Retina (tissue), 1 donor: ENCODE measurements around the gene IL9.

Experiments used
- DNase-seq: peaks from one replicate; pipeline ENCODE4 v3.0.0-alpha.2; 2016

IL9 gene

DNA sequence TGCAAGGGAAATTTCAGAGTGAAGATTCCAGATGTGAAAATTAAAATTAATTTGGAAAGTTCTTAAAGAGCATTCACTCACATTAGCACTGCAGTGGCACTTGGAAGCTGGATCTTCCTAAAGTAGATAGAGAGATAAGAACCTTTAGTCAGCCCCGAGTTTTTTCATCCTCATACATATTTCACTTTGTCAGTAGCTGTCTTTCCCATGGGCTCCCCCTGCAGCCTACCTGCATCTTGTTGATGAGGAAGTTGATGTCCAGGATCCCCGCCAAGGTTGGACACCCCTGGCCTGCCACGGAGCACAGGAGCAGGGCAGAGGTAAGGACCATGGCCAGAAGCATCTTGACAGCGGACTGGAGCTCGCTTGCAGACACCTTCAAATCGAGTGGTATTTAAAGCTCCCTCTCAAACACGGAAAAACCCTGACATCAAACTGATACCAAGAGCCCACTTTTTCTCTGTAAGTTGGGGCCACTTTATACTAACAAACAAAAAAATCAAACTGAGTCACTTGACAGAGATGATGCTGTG is at the start of gene IL9:
TSS of gene IL9 (minus strand) at position 368 of the 533 bp plus-strand sequence. CDS start at position 343, 25 bp downstream.
- no peak for DNase-seq

DNA sequence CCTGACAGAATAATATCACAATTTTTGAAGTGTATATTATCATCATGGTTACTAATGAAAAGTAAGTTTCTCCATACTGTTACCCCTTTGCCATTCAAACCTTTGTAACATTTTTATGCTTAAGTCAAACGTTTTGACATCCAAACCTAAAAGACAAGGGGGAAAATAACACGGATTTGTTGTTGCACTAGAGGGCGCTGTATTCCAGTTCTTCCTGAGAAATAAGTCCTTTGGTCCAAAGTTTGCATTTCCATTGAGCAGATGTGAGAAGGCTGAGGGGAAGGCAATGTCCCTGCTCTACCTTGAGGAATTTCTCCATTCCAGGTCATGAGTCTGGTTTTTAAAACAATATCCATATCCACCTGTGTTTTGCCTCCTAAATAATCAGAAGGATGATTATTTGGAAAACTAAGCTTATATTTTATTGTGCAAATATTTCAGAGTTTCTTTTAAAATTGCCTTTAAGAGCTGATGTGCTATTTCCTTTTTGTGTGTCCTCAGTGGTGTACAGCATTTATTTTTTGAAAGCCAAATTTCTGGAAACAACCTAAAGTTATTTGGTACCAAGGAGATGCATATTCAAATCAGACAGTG is 49.4 kb upstream of the IL9 start:
- peak; percentile 46 for DNase-seq

DNA sequence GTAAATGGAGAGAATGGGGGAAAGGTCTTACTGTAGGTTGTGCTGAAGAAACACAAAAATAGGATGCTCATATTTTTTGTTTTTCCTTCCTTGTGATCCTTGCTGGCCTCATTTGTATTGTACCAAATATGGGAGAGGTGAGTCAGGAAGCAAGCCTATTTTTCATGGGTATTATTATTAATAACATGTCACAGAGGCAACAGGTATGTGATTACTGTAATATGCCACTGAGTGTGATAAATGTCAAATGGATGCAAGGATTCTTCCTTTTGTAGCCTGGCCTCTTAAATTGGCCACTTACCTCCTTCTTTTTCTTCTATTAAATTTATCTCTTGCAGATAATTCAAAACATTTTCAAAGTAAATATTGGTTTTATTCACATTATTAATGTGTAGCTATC is 48.9 kb upstream of the IL9 start:
- no peak for DNase-seq

DNA sequence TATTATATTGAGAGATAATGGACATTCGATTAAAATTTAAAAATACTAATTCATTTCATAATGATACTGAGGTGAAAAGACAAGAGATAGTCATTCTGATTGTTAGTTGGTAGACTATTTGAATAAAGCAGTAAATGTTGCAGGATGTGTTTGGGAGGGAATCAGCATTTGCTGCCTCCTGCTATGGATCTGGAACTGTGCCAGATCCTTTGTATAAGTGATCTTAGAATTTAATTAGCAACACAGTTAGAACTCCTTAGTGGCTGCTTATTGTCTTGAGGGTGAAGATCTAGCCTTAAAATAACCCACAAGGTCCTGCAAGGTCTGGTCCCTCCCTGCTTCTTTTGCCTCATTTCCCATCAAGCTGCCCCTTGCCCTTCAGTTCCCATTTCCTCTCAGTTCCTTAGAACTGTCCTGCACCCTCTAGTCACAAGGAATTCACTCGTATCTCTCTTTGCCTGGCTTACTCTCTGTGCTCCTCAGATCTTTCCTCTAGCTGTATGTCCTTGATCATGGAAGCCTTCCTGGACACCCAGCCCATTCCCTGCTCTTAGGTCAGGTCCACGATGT is 46.6 kb upstream of the IL9 start:
- no peak for DNase-seq

DNA sequence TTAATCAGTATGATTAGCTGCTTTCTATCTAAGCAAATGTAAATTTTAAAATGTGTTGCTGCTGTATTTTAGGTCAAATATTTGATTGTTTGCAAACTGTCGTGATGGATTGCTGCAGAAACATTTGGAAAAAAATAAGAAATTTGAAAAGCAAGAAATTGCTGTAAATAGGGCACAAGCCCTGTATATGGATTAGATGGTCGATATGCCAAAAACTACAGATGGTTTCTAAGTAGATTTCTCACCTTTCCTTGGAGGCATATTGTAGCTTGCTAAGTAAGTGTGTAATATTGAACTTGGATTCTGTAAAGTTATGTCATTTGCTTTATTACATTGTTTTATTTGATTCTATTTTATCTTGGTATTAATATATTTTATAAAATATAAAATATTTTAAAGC is 46.1 kb upstream of the IL9 start:
- DNase-seq = no peak

DNA sequence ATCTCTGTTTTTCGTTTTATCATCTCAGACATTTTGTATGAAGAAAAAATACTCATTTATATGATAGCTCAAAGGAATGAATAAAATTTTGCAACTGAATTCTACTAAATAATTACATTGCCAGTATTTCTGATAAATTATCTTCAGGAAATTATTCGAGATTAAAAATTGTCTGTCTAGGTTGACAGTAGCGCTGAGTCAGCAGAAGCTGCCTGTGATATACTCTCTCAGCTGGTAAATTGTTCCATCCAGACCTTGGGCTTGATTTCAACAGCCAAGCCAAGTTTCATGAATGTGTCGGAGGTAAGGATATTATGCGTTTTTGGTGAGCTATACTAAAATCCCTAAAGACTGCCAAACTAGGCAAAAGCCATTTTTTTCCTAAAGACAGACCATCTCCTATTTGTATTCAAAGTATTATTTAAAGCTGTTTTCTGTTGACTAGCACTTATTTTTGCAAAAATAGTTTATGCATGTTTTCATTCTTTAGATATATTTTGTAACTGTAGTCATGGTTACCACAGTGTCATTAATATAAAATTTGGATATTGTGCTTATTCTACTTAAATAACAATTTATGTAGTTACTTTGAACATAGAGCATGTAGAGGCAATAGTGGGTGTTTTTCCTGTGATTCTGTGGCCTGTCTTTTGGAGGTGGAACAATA is 41.7 kb upstream of the IL9 start:
- DNase-seq = no peak

DNA sequence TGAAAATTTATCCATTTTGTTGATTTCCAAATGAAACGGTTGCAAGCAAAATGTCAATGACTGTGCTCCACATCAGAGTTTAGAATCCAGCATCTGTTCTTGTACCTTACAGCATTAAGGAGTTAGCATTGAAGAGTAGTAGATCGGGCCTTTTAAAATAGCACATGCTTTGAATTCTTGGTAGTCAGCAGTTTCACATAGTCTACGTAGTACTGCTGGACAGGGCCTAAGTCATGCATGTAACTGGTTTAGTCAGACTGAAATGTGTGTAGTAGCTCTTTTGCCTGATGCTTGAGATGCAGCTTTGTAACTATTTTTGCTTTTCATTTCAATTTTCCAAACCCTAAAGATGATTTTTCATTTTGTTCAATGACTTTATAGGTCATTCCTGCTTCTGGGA is 39.3 kb upstream of the IL9 start:
- no peak for DNase-seq

DNA sequence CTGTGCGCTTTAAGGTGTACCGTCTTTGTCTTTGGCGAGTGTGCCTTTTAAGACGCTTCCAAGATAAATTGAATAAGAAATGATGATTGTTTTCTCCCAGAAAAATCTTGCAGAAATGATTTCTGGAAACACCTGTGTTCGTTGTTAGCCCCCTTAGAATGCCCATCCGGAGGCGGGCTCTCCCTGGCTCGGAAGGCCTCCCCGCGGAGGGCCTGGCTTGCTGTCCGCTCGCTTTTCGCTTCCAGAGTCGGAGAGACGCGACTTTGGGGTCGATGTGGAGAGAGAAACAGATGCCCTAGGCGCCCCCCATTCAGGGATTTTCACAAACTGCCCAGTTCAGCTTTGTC is 35.3 kb upstream of the IL9 start:
- no peak for DNase-seq

DNA sequence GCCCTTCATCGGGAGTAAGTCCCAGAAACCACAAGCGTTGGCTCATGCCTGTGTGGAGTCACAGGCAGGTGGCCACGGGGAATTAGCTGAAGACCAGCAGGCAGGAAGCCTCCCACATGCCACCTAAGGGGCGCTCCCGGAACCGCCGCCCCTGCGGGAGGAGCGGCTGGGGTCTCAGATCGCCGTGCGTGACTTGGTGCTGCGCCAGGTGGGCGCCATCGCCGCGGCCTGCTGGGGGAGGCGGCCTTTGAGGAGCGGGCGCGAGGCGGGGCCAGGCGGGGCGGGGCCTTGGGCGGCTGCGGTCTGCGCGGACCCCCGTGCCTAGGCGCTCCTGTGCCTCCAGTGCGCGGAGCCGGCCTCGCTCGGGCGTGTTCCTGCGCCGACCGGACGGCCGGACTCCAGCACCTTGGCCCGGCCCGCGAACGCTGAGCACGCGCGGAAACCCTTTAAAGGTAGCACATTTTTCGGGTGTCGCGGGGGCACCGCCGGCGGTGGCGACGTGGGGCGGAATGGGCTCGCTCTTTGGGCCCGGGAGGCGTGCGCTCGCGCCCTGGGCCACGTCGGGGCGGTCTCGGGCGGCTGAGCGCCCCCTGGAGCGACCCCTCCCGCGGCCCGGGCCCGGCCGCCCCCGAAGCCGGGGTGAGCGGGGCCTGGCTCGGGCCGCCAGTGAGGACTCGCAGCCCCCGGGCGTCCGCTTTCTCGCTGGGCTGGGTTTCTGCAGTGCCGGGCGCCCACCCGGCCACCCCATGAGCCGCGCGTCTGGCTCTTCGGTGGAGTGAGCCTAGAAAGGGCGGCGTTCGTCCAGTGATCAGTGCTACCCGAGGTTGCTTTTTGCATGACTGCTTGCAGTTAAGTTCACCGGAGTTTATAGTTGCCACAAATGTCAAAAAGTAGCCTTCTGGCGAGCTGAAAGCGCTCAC is 34.6 kb upstream of the IL9 start:
- DNase-seq = peak; percentile 38

DNA sequence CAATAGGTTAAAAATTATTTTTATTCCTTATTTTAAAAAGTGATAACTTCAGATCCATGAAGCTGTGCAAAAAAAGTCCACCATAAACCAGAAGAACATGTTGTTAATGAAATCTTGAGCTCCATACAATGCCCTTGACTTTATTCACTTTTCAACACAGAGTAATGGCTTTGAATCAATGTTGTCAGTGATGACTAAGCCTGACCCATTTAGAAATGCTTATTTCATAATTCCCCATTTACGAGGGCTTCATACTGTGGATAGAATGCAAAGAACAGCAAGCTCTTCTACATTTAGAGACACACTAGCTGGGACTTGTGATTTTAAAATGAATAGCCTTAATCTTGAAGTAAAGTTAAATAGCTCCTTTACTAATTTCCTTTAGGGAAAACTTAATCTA is 25.7 kb upstream of the IL9 start:
- no peak for DNase-seq

DNA sequence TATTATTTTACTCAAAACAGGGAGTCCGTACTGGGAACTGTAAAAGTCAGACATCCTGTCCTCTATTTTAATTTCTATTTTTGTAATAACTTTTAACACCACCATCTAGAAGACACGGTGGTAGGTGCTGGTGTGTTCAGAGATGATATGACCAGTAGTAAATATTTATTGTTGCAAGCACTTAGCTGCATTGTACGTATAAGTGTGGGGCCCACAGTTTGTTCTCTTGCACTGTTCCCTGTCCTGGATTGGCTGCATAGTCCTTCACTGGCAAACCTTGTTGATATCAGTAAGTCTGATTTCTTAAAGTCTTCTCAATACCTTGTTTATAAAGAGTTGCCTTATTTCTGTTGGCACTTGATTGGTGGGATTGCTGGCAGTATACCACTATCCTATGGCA is 24.6 kb upstream of the IL9 start:
- no peak for DNase-seq

DNA sequence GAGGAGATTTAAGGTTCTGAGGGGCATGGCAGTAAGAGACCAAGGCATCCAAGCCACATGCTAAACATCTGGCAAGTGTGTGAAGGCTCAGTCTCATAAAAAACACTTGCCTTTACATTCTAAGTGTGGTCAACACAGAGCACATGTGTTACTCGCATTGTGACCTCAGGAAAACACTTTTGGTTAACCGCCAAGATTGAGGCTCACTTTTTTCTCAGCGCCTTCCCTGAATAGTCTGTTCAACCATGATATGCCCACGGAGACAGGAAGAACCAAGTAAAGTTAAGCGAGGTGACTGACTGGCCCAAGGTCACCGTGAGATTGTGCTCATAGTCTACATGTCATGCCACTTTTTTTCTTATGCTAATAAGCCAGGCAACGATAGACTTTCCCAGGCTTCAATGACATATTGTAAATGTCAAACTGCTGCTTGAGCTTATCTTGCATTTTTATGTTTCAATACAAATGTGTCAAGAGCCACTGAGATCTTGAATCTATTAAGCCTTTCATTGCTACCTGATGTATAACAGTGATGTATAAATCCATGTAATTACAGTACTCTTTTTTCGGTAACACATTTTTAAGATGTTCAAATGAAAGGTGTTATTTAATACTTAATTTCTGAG is 21.1 kb upstream of the IL9 start:
- no peak for DNase-seq

DNA sequence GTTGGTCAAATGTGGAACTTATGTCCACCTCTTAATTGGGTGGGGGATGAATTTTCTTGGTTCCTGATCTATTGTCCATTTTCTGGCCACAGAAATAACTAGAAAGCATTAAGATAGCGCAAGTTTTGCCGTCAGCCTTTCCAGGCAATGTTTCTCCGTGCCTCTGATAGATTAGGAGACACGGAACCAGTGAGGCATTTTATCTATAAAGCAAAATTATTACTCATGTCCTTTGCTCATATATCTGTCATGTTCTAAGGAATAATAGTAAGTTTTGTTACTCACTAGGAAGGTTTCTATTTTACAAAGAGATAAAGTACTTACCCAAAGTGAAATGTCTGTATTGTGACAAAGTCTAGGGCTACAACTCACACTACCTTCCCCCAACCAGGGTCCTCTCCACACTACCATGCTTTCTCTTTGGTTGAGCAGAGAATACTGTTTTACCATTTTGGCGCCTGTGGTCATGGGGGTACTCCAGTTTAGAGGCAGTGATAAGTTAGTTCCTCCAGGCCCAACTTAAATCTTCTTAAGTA is 19.9 kb upstream of the IL9 start:
- no peak for DNase-seq

DNA sequence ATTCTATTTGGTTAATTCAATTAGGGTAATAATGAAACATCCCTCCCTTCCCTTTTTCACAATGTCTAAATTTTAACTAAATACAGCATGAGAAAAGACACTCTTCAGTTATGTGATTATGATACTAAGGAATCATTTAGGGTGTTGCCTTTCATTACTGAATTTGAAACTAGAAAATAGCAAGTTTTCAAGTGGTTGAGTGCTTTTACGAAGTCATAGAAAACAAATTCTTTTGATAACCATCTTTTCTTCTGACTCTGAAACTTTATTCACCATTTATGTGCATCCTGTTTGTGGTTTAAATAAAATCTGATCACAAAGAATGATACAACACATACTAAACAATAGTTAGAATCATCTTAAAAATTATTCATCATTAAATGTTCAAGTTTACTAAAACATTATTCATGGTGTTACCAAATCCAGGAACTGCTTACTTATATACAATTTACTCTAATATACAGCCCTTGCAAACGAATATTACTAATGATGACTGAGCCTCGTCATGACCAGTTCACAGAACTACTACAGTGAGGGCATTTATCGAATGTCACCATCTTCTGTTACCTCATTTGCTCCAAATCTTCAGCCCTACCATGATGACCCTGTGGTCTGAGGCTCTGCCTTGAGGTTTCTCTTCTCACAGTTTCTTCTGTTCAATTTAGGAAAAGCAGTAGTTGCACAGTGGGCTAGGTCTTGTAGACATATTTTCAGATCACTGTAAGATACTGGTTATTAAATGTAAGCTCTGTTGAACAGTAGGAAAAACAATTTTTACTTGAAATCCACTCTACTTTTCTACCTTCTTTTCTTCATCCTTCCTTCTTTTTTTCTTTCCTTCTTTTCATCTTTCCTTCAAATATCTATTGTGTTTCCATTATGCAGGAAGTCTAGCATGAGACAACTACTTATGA is 18.3 kb upstream of the IL9 start:
- DNase-seq = no peak

DNA sequence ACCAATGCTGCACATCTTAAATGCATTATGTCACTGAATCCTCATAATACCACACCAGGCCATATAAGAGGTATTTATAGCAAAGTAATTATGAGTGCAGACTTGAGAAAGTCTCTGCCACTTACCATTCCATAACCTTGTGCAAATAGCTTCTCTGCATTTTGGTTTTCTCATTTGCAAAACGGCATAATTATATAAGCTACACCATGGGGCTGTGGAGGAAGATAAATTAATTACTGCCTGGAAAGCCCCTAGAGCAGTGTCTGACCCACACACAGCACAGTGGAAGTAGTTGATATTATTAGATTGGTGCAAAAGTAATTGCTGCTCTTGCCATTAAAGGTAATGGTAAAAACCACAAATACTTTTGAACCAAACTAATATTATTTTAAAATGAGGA is 9.5 kb upstream of the IL9 start:
- no peak for DNase-seq

DNA sequence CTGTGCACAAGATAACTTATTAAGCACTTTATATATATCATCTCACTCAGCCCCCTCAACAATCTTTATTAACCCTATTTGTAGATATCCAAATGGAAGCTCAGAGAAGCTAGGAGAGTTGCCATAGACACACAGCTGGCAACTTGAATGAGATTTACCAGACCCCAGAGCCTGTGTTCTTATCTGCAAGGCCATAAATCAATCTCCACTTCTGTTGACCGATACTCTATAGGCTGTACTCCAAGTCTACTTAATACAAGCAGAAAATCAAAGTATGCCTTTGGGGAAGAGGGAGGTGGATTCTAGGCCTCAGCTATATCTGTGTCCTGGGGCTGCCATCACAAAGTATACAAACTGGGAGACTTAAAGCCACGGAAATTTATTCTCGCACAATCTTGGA is 6.0 kb upstream of the IL9 start:
- no peak for DNase-seq

DNA sequence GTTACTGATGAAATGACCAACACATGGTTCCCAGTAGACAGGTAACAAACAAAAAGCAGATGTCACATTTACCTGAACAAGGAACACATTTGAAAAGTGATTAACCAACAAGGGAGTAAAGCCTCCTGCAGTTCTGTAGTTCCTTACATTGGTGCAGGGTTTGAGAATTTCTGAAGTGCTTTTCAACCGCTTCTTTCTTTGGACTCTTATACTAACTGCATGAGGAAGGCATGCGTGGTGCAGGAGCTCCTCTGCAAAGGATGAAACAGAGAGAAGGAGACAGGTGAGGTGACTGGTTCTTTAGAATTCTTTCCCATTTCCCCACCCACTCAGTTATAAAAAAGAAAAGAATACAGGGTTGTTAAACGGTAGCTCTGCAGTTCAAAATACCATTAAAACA is 4.6 kb upstream of the IL9 start:
- no peak for DNase-seq

DNA sequence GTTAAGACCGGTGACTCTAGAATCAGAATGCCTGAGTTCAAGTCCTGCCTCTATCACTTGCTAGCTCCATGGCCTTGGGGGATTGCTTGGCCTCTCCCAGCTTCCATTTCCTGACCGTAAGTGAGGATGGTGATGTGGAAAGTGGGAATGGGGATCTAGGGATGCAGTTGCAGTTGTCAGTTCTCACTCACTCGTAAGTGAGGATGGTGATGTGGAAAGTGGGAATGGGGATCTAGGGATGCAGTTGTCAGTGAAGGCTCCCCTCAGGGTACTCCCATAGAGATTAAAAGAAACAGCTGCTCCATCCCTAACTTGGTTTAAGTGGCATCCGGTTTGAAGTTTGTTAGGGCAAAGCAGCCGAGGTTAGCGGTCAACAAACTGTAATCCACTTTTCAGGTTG is 3.0 kb upstream of the IL9 start:
- DNase-seq = no peak

DNA sequence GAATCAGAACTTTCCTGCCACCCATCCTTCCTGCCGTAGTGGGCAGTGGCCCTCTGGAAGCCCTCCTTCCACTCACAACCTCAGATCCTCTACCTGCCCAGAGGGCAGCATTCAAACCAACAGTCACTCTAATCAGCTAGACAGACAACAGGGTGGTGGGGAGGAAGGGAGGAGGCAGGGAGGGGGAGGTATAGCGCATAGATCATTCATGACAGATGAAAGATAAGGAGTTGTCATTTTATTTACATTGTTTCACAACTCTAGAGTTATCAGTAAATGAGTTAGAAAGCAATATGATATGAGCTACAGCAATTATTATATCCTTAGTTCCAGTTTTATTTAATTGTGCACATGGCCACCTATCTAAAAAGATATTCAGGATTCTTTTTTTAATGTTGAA is 852 bp downstream of the IL9 start:
- DNase-seq = no peak

DNA sequence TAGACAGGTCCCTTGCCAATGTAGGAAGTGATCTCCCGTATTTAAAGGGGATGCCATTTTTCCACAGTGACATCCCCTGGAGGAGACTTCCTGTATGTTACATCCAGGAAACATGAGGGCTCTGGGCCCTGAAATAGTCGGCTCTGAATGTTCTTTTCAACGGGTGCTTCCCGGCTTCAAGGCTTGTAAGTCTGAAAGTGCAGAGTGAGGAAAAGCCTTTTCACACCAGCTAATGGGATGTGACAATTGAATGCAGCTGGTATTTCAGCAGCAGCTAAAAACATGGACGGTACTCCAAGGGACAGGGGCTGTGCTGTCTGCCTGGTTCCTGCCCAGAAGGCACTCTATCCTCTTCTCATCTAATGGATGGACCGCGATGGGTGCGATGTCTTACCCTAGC is 1.4 kb downstream of the IL9 start:
- peak; percentile 57 for DNase-seq

DNA sequence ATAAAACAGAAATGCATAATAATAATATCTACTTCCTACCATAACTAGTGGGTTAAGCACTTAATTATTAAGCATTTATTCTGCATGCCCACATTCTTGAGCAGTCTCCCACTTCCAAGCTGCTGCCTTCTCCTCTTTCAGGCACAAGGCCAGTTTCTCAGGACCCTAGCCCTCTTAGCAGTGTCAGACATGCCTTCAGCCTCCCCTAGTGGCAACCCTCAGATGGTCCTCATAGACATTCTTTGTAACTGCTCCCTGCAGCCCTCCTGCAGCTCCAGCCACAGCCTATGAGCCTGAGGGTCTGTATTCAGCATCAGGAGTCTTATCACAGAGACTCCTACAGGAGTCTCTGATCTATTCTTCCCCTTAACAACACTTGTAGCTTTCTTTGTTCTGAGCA is 3.9 kb downstream of the IL9 start:
- peak; percentile 36 for DNase-seq

DNA sequence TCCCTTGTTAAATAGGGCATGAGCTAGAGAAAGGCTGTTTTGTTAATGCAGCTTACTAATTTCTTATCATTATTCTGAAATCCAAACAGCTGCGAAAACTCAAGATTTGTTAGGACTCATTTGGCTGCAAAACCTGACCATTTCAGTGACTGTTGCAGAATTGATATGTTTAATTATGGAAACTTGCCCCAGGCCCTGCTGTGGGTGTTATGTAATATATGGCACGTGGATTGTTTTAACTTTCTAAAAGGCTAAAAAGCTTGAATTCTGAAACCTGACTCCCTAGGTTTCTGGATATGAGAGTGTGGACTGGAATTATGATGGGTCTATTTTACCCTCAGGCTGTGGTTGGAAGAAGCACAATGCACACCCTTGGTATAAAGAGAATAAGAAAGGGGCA is 4.4 kb downstream of the IL9 start:
- DNase-seq = no peak
